DMS 273 treated with DMSO at 0.1 percent for 48 hours (cell line): Measurements from ENCODE around the gene MAGEA1.
"Not testable (repeated sequence)": the region's sequence is repeated elsewhere in the genome, so short reads cannot be mapped to it uniquely, and the experiment has no call there.

Experiments
- DNase-seq: peaks from one replicate; lab custom pipeline; 2025; lab: John Stamatoyannopoulos, UW

MAGEA1 gene, protein sequence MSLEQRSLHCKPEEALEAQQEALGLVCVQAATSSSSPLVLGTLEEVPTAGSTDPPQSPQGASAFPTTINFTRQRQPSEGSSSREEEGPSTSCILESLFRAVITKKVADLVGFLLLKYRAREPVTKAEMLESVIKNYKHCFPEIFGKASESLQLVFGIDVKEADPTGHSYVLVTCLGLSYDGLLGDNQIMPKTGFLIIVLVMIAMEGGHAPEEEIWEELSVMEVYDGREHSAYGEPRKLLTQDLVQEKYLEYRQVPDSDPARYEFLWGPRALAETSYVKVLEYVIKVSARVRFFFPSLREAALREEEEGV

DNA sequence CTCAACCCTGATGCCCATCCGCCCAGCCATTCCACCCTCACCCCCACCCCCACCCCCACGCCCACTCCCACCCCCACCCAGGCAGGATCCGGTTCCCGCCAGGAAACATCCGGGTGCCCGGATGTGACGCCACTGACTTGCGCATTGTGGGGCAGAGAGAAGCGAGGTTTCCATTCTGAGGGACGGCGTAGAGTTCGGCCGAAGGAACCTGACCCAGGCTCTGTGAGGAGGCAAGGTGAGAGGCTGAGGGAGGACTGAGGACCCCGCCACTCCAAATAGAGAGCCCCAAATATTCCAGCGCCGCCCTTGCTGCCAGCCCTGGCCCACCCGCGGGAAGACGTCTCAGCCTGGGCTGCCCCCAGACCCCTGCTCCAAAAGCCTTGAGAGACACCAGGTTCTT is at the start of gene MAGEA1:
MAGEA1 (plus strand) TSS at position 154 of the 400 bp plus-strand sequence. CDS start 3,106 bp downstream, outside the sequence.
- DNase-seq: no peak

DNA sequence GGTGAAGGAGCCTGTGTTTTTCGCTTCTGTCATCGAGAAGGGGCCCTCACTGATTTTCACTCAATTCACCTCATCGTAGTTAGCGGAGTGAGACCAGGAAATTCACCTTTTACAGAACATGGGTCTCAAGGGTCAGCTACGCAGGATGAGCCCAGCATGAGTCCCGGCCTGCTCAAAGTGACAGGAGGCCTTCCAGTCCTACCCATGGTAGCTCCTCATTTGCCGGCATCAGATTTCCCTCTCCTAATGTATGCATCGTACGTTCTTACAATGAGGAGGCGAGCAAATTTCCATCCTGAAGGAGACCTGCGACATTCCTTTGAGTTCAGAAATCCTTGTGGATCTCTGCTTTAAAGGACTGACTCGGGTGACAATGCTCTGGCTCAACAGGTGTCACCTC is 46.2 kb upstream of the MAGEA1 start:
- not testable (repeated sequence) for DNase-seq

DNA sequence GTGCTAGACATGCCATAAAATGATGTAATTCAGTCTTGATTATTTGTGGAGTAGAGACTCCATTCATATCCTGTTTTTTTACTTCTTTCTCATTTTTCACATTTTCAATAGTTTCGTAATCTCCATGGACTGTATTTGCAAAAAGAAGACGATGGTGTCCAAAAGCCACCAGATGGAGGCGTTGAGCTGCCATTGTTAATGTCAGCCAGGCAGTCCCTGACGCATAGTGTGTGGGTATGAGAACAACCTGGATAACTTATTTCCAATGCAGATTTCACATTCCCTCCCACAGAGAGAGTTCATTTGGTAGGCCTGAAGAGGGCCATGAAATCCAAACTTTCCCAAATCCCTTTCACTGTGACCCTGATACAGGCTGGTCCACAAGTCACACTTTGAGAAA is 40.0 kb upstream of the MAGEA1 start:
- DNase-seq: not testable (repeated sequence)

DNA sequence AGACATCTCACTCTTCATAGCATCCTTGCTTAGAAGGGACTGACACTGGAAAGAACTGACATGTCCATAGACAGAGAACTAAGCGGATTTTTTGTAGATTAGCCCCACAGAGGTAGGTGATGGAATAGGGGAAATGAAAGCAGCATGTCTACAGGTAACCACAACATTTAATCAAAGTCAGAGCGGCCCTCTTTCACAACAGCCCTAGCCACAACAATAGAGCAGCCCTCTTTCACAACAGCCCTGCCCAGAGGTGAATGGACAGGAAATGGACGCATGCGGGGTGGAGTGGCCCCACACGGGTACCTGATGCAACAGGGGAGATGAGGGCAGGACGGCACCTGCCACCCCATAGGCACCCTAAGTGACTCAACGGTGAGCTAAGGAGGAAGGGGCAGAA is 32.8 kb upstream of the MAGEA1 start:
- not testable (repeated sequence) for DNase-seq

DNA sequence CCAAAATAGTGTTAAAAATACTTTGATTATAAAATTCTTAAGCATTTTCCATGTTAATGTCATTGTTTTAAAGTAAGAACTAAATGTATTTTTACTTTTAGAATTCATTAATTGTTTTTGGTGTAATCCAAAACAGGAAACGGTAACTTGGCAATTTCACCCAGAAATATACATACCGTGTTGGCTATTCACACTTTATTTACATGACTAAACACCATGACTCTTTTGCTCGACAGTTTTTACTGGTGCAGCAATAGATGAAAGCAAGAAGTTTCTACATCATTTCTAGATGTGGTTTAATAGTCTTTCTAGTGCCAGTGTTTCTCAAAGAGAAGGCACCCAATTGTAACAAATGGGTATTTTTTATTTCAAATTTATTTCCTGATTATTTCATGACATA is 25.6 kb upstream of the MAGEA1 start:
- DNase-seq: no peak

DNA sequence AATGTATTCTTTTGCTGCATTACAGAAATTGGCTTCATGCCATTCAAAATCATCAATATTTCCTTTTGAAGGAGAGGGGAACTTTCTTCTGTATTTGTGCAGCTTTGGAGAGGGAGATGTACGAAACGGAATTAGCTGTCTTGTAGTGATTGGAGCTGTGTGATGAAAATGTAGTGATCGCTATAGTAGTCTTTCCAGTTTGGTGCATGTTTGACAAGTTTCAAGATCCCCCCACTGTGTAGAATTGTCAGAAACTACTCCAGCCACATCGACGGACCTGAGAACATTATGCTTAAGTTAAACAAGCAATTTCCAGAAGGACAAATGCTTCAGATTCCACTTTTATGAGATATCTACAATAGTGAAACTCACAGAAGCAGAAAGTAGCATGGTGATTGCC is 21.6 kb upstream of the MAGEA1 start:
- no peak for DNase-seq

DNA sequence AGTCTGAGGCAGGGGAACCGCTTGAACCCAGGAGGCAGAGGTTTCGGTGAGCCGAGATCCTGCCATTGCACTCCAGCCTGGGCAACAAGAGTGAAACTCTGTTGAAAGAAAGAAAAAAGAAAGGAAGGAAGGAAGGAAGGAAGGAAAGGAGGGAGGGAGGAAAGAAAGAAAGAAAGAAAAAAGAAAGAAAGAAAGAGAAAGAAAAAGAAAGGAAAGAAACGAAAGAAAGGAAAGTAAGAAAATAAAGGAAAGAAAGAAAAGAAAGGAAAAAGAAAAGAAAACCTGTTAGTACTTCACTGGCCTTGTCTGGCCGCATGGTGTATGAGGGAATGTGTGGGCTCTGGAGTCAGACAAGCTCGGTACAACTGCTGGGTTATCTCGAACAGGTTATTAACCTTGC is 20.8 kb upstream of the MAGEA1 start:
- no peak for DNase-seq

DNA sequence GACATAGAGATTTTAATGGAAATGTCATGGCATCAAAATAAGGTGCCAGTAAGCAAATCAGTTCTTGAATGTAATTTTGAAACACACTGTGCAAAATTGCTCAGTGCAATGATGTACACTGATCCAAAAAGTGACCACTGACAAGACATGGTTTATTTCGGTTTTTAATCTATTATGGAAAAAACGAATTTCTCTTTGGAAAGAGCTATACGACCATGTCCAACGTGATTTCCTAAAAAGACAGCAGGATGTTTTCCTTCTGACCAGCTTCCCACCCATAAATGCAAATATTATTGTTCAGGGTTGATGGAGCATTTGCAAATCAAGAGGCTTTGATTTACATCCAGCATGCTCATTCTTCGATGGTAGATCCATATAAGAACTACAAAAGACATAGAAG is 17.1 kb upstream of the MAGEA1 start:
- DNase-seq: no peak

DNA sequence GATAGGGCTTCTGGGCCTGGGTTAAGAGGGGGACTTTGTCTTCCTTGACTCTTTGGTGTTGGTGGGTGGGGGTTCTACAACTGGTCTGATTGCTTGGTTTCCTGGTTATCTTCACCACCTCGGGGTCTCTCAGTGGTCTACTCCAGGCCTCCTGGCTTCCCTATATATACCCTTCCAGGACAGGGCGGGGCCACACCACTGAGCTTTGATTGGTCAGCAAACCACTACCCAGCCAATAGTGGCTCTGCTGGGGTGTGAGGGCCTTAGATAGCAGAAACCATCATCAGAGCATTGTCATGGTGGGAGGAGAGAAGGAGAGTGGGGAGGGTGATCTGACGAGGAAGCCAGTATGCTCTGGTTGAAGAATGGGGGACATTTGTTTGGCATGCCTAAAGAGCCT is 14.4 kb upstream of the MAGEA1 start:
- DNase-seq: no peak

DNA sequence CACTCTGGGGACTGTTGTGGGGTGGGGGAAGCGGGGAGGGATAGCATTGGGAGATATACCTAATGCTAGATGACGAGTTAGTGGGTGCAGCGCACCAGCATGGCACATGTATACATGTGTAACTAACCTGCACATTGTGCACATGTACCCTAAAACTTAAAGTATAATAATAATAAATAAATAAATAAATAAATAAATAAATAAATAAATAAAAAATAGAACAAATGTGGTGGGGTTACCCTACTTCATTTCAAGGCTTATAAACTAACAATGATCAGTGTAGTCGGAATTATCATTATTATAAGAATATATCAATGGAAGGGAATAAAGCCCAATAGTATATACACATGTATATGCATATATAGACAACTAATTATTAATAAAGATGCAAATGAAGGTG is 10.7 kb upstream of the MAGEA1 start:
- DNase-seq: not testable (repeated sequence)

DNA sequence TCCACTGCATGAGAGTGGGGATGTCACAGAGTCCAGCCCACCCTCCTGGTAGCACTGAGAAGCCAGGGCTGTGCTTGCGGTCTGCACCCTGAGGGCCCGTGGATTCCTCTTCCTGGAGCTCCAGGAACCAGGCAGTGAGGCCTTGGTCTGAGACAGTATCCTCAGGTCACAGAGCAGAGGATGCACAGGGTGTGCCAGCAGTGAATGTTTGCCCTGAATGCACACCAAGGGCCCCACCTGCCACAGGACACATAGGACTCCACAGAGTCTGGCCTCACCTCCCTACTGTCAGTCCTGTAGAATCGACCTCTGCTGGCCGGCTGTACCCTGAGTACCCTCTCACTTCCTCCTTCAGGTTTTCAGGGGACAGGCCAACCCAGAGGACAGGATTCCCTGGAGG is 2.7 kb downstream of the MAGEA1 start:
- no peak for DNase-seq

DNA sequence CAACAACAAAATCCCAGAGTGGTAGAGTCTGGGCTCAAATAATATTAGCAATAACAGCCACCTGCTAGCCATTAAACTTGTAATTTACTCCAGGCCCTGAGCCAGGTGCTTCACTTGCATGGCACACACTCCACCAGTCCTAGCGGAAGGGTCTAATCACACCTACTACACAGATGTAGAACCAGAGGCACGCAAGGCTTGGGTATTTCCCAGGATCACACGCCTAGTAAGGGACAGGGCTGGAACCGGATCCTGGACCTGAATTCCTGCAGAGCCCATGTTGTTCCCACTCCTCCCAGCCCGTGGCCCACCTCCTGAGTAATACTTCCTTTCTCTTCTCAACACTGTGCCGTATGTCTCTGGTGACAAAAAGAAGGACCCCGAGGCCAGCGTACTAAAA is 5.7 kb downstream of the MAGEA1 start:
- no peak for DNase-seq

DNA sequence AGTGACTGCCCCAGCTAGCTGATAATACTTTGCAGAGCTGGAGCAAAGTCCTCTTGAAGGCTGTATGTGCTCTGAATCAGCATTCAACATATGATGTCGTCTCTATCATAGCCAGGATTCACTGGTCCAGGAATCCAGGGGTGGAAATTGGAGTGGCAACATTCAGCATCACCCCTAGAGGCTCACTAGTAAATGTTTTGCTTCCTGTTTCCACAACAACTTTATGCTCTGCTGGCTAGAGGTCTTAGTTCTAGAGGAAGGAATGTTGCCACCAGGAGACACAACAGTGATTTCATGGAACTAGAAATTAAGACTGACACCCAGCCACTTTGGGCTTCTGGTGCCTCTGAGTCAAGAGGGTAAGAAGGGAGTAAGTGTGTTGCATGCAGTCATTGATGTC is 11.3 kb downstream of the MAGEA1 start:
- no peak for DNase-seq

DNA sequence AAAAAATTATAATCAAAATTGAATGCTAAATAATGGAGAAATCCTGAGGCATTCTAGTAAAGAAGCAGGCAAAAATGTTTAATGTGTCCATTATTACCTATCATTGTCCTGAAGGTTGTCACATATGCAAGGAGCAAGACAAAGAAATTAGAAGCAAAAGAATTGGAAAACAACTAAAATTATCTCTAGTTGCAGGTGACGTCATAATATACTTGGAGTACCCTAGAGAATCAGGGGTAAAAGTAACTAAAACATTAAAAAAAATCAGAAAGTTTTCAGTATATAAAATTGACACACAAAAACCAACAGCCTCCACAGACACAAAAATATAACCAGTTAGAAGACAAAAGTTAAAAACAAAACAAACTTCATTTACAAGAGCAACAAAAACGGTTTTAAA is 21.4 kb downstream of the MAGEA1 start:
- no peak for DNase-seq

DNA sequence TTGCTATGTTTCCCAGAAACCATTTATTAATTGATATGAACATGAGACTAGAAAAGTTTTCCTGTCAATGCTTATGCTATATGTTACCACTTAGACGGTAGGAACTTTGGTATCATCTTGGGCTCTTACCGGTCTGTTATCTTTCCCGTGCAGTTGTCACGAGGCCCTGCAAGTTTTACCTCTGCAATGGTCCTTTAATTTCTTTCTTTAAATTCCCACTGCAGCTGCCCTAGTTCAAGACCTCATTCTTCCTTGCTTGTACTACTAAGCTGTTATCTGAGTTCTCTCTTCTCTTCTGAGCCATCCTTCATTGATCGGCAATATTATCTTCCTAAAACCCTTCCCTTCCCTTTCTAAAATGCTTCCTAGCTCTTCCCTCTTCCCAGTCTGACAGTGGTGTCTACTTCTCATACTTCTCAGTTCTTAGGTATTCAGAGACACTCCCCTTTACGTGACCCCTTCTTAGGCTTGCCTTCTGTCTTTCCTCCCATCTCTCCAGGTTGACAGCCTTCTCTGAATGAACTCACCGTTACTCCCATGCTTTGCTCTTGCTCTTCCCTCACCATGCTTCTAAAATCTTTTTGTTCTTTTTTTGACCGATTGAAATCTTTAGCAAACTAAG is 27.5 kb downstream of the MAGEA1 start:
- no peak for DNase-seq

DNA sequence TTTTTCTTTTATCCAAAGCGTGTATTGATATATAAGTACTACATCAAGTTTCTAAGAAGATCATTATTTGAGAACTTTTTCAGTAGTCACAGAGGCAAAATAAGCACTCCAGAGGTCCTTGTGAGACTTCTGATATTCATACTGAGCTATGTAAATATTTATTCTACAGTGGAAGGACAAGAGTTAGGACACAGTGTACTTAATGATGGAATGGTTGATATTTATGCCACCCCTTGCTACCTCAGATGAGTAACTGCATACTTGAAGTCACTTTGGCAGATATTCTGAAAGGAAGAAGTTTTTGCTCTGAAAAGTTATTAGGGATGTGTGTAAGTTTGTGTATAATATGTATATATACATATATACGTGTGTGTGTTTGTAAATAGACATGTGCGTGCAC is 30.3 kb downstream of the MAGEA1 start:
- no peak for DNase-seq

DNA sequence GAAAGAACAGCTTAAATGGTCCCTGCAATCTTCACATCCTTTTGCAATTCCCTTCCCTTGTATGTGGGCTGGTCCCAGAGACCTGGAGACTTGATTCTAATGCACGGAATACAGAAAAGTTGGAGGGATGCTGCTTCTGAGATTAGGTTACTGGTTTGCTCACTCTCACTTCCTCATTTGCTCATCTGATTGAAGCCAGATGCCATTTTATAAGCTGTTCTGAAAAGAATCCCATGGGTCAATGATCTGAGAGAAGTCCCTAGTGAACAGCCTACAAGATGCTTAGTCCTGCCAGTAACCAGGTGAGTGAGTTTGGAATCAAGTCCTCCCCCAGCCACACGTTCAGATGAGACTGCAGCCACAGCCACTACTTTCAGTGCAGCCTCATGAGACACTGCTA is 35.9 kb downstream of the MAGEA1 start:
- no peak for DNase-seq

DNA sequence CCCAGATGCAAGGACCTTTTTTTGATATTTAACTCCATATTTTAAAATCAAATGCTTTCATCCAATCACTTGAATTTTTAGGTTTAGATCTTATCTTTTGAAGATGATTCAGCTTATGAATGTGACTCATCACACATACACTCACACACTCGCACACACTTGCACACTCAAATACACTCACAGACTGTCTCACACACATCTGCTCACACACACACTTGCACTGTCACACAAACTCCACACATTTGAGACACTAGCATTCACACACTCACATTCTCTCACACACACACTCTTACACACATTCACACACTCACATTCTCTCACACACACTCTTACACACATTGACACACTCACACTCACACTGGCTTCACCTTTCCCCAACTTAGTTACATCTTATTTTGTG is 37.8 kb downstream of the MAGEA1 start:
- no peak for DNase-seq

DNA sequence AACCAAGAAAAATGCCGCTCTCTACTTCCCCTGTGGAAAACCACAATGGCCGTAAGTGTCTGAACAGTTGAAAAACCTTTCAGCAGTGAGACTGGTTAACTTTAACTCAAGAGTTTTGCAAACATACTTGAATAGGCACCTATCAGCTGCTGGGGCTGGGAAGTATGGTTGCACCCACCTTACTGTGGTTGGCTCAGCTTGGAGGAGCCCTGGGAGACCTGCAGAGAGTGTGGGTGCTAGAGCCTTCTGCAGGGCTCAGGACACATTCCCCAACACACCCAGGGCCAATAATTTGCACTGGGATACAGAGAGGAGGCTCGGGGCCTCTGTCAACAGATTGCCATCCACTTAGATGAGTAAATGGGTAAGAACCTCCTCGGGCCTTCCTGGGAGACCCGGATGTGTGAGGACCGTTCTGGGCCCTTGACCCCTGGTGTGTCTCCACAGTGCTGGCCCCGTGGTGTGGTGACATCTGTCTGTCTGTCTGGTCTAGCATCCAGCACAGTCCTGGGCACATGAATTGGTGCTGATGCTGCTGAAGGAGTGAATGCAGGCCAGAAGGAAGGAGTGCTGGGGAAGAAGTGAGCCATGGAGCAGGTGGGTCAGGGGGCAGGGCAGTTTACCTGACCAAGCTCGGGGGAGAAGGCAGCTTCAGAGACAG is 46.5 kb downstream of the MAGEA1 start:
- no peak for DNase-seq

DNA sequence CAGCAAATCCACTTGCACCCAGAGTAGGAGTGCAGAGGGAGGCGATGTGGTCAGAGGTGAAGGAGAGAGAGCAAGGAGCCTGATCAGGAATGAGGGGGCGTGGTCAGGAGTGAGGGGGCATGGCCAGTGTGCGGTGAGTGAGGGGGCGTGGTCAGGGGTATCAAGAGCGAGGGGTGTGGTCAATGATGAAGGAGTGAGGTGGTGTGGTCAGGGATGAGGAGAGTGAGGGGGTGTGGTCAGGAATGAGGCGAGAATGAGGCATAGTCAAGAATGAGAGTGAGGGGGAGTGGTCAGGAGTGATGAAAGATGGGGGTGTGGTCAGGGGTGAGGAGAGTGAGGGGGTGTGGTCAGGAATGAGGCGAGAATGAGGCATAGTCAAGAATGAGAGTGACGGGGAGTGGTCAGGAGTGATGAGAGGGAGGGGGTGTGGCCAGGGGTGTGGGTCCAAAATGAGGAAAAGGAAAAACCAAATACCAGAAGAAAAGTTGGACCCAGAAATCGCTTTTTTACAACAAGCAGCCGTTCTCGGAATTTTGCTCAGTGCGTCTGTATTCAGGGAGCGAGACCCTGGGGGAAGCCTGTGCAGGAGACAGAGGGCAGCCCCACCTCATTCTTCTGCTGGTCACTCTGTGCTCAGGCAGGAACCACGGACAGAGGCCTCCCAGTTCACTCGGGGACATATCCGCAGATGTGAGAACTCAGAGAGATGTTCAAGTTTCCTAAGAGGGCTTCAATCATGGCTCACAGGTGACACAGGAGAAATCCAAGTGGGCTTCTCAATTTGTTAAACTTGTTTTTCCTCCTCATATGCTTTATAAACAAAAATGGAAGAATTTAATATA is 47.5 kb downstream of the MAGEA1 start:
- no peak for DNase-seq
